GM08714 (cell line): ENCODE results near the gene MTHFR.

Experiments used
- H3K4me3 ChIP-seq: fragments of 200-500 bp; sonication (Bioruptor generic); 2 replicates; pipeline ENCODE4 v1.5.1; 2014; ENCODE audit warnings: mild to moderate bottlenecking, low read length, inconsistent platforms
- ZNF274 ChIP-seq: IDR thresholded peaks from 2 replicates; pipeline ENCODE4 v1.6.1; 2012; ENCODE audit warnings: mild to moderate bottlenecking, low read depth, low read length

Gene MTHFR

GRCh38 chr1:11771481-11772043, 34.2 kb downstream of the MTHFR start:
- no peak for TF ChIP-seq ZNF274
- no peak overlapping the region for H3K4me3 ChIP-seq

DNA sequence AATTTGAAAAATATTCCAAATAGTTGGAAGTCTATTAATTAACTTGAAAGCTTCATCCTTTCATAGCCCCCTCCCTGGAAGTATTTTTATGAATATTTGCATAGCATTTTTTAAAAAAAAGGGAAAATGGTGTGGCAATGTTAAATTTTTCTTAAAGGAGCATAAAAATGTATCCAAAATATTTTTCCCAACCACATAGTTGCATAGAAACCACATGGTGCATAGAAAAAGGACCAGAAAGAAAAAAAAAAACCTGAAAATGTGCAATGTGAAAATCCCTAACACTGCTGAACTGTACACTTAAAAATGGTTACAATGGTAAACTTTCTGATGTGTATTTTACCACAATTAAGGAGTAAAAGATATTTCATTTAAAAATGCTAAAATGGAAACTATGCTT, 35.8 kb downstream of the MTHFR start:
- no peak overlapping the region for H3K4me3 ChIP-seq
- no peak for TF ChIP-seq ZNF274

- H3K4me3 ChIP-seq = no peak overlapping the region
- no peak for TF ChIP-seq ZNF274
These were observed 36.5 kb downstream of the MTHFR start for GRCh38 chr1:11769274-11769673.

DNA sequence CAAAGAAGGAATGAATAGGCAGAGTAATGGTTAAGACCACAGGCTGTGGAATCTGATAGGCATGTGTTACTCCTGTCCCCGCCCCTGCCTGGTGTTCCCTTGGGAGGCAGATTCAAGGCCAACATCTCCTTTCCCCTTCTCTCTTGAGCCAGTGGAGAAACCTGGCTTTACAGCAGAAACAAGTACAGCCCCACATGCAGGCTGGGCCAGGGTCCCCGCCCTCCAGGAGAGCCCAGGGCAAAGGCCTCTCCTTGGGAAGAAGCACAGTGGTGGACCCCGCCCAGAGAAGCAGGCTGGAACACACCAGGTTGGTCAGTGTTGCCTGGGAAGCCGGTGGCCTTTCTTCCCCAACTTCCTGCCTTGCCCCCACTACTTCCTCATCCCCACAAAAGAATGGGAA, 36.9 kb downstream of the MTHFR start:
- TF ChIP-seq ZNF274 = no peak
- H3K4me3 ChIP-seq = no peak overlapping the region

- H3K4me3 ChIP-seq = no peak overlapping the region
- TF ChIP-seq ZNF274 = no peak
These were observed 37.7 kb downstream of the MTHFR start for GRCh38 chr1:11767922-11768704.

DNA sequence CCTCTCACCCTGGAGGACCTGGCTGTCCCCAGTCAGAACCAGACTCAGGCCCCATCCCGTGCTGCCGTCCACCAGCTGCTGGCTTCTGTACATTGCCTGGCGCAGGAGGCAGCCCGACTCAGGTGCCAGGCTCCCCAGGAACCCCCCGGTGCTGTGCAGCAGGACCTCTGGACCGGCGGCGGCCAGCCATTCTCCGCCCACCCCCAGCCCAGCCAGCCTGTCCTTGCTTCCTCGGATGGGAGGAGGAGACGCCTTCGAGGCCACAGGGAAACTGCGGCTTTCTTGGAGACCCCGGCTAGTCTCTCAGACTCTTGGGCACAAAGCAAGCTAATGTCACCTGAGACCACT, 39.4 kb downstream of the MTHFR start:
- no peak overlapping the region for H3K4me3 ChIP-seq
- TF ChIP-seq ZNF274 = no peak

DNA sequence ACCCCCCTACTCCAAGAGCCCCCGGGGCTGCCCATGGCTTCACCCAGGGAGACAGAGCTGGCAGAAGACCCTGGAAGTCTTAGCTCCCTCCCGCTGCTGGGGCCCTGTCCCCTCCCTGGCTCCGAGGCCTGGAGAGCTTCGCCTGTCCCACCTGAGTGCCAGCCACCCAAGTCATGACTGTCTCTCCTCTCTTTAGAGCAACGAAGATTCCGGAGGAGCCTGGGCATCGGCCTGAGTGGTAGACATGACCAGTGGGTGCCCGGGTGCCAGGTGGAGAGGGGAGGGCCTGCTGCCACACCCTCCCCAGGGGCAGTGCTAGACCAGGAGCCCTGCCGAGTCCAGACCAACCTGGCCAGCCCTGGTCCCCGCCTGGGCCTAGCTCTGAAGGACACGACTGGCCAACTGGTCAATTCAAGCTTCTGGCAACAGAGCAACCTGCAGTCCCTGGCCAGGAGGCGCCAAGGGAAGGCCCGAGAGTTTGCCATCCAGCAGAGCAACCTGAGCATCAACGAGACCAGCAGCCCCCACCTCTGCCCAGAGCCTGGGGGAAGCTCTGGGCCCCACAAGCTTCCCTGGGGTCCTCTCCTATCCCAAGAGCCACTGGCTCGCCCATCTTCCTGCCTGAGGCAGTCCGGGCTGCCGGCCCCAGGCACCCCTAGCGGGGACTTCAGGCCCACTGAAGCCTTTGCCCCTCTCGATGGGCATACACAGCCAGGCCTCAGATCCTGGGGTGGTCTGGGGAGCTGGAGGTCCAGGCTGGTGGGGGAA, 39.9 kb downstream of the MTHFR start:
- H3K4me3 ChIP-seq = no peak overlapping the region
- no peak for TF ChIP-seq ZNF274

GRCh38 chr1:11764519-11764918, 41.2 kb downstream of the MTHFR start:
- no peak for TF ChIP-seq ZNF274
- H3K4me3 ChIP-seq = no peak overlapping the region

GRCh38 chr1:11764115-11764514, 41.6 kb downstream of the MTHFR start:
- H3K4me3 ChIP-seq = no peak overlapping the region
- TF ChIP-seq ZNF274 = no peak

DNA sequence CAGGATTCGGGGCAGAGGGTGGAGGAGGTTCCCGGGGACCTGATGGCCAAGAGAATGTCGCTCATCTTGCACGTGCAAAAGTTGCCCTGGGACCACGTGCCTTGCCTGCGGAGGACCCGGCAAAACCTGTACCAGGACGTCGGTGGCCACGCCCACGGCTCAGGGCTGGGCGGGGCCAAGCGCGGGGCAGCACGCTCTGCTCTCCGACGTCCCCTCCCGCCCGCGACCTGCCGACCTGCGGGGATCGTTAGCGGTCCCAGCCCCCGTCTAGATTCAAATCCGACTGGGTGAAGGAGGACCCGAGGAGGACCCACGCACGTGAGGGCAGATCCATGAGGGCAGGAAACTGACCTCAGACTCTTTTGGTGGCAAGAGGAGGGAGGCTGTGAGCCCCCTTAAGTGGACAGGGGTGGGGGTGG, 43.8 kb downstream of the MTHFR start, which contains the start of gene C1orf167:
Gene C1orf167 (plus strand): TSS at position 206 of the 419 bp plus-strand sequence. CDS start 2,208 bp downstream, outside the sequence.
- H3K4me3 ChIP-seq = no peak within 1 kb of the TSS
- no peak for TF ChIP-seq ZNF274

GRCh38 chr1:11761285-11761684, 44.5 kb downstream of the MTHFR start:
- no peak overlapping the region for H3K4me3 ChIP-seq
- no peak for TF ChIP-seq ZNF274

GRCh38 chr1:11759791-11760190, 46.0 kb downstream of the MTHFR start:
- H3K4me3 ChIP-seq = no peak overlapping the region
- TF ChIP-seq ZNF274 = no peak

- no peak overlapping the region for H3K4me3 ChIP-seq
- TF ChIP-seq ZNF274 = no peak
These were observed 48.7 kb downstream of the MTHFR start for GRCh38 chr1:11757047-11757446.

GRCh38 chr1:11753555-11754208, 52.1 kb downstream of the MTHFR start:
- no peak overlapping the region for H3K4me3 ChIP-seq
- no peak for TF ChIP-seq ZNF274
